NT2/D1 (cell line): ENCODE measurements around the gene SUMO3.

Experiments
- SUZ12 ChIP-seq: IDR thresholded peaks from 2 replicates; pipeline ENCODE4 v1.6.1; 2011; ENCODE audit not compliant: insufficient read length, insufficient read depth; ENCODE audit errors: extremely low read depth
- YY1 ChIP-seq: IDR thresholded peaks from 2 replicates; pipeline ENCODE4 v1.6.1; 2011; ENCODE audit not compliant: insufficient read length, insufficient read depth
- ZNF274 ChIP-seq: IDR thresholded peaks from 2 replicates; pipeline ENCODE4 v1.6.1; 2011; ENCODE audit warnings: mild to moderate bottlenecking, low read depth, low read length

DNA sequence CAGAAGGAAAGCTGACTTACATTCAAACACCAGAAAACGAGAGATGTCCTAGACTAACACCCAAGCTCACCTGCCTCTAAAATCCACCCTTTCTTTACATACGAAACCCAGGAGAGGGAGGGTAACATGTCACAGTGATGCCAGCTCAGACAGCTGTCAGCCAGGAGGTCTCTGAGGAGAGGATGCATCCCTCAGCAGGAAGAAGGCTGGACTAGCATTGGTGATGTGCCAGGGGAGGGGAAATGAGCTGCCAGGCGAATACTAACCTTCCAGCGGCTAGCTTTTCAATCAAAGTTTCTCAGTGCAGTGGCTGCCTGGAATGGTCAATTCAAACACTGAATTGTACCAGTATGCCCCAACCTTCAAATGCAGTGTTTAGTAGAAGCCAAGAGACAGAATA, 12.6 kb downstream of the SUMO3 start:
- TF ChIP-seq YY1 (no peak), ZNF274 (no peak), SUZ12 (no peak)
